ENCODE data around the gene MTMR2. TPM values are rescaled to one million over a fixed set of nuclear protein-coding genes. Genes with fewer than 3 reads are reported as not detected.

Gene MTMR2

DNA sequence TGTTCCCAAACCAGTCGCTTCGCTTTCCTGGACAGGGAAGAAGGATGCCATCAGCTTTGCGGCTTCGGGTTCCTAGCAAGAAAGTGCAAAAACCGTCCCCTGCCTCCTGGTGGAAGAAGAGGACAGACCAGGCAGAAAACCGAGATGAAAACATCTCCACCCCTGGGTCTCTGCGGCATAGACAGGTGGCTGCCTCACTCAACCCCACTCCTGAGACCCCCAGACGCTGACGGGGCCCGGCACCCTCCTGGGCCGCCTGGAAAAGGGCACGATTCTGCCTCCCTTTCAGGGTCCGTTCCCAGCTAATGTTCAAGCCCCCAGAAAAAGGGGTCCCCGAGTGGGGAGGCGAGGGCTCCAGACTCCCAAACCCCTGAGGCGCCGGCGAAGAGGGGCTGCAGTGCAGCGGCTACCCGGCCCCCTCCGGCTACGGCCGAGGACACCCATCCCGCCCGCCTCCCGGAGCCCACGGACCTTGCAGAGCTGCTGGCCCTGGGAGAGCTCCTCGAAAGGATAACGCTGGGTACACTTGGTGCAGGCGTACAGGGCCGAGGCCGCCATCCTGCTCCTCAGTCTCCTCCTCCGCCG lies 134.9 kb downstream of the MTMR2 start:
- Histone ChIP-seq H3K4me1 (ENCODE audit: control insufficient read depth in 2 of 2, insufficient read depth in 1 of 2, low read depth in 1 of 2, low read length in 2 of 2) (peaks cover 0 to 7% of the 10 kb centered on the region in 2 donors), H2BK5ac (ENCODE audit: low read length) (peak overlapping the region; percentile 96), H3K23ac (ENCODE audit: low read depth, low read length, poor library complexity) (peak overlapping the region; percentile 94), H3K4me3 (ENCODE audit: low read length in 2 of 2) (peak overlapping the region; percentile 73 to 89), H2BK120ac (ENCODE audit: low read depth, low read length) (peak overlapping the region; percentile 61), H3K4ac (ENCODE audit: low read length) (no peak overlapping the region), H3K27ac (replicated peaks; ENCODE audit: low read length) (peak overlapping the region; percentile 97), H3K14ac (ENCODE audit: low read length) (peak overlapping the region; percentile 97), H4K8ac (ENCODE audit: low read depth, low read length) (peak overlapping the region; percentile 29), H2AFZ (ENCODE audit: low read length) (peak overlapping the region; percentile 89), H3K18ac (ENCODE audit: low read length) (peak overlapping the region; percentile 86), H2BK12ac (ENCODE audit: low read length) (no peak overlapping the region), H3K79me1 (ENCODE audit: low read depth, low read length) (peaks cover 5% of the 10 kb centered on the region), H4K91ac (ENCODE audit: low read depth, low read length, poor library complexity) (no peak overlapping the region), H2AK5ac (ENCODE audit: low read depth, low read length) (peak overlapping the region; percentile 66), H3K27me3 (ENCODE audit: control insufficient read depth in 3 of 3, insufficient read depth in 3 of 3, low read depth in 1 of 3, low read length in 3 of 3) (no peaks in the 10 kb centered on the region), H3K36me3 (replicated peaks in 1 of 2; ENCODE audit: control insufficient read depth in 2 of 2, insufficient read depth in 2 of 2, low read length in 2 of 2) (peaks cover 4 to 60% of the 10 kb centered on the region in 2 donors), H2BK15ac (ENCODE audit: low read length) (no peak overlapping the region), H3K9me3 (replicated peaks in 1 of 2; ENCODE audit: control insufficient read depth in 2 of 2, insufficient read depth in 1 of 2, low read depth in 1 of 2, low read length in 2 of 2) (no peaks in the 10 kb centered on the region), H3K9ac (ENCODE audit: low read depth, low read length, poor library complexity) (peak overlapping the region; percentile 94), H3K4me2 (ENCODE audit: insufficient read depth, low read length, poor library complexity, severe bottlenecking) (peak overlapping the region; percentile 61)
- WGBS, 2 donors (ENCODE audit: extremely low coverage in 2 of 2, insufficient read length in 2 of 2, insufficient replicate concordance in 1 of 2), result no CpG with 5 or more reads among the region's 34 CpGs
- DNase-seq (ENCODE audit: low spot score), result peak; percentile 54

Small RNA genes within 50 kb of the gene (small RNA-seq; reads per million reads assigned to genes)
- not detected for gene RNA5SP345 (ENCODE audit: insufficient read depth)
